Type B pancreatic cell (in vitro differentiated cells): ENCODE results near the gene CCND1. TPM values are rescaled to one million over a fixed set of nuclear protein-coding genes. Genes with fewer than 3 reads are reported as not detected.

Source experiments
- DNase-seq: peaks from one replicate; pipeline ENCODE4 v3.0.0; 2021; ENCODE audit warnings: mixed read lengths; ENCODE audit not compliant: unreplicated experiment; ENCODE audit errors: extremely low spot score
- H3K27ac Mint-ChIP-seq: 2 replicates; pipeline ENCODE4 v1.8.0; 2021; ENCODE audit warnings: mild to moderate bottlenecking, mixed read lengths
- H3K27me3 Mint-ChIP-seq: 2 replicates; pipeline ENCODE4 v1.8.0; 2021; ENCODE audit warnings: mixed read lengths
- H3K36me3 Mint-ChIP-seq: 2 replicates; pipeline ENCODE4 v1.8.0; 2021; ENCODE audit warnings: mixed read lengths
- H3K4me1 Mint-ChIP-seq: one replicate; pipeline ENCODE4 v1.8.0; 2021; ENCODE audit warnings: mixed read lengths; ENCODE audit not compliant: unreplicated experiment
- H3K4me3 Mint-ChIP-seq: 2 replicates; pipeline ENCODE4 v1.8.0; 2021; ENCODE audit warnings: mild to moderate bottlenecking, mixed read lengths
- H3K9me3 Mint-ChIP-seq: 2 replicates; pipeline ENCODE4 v1.8.0; 2021; ENCODE audit warnings: mixed read lengths
- total RNA-seq: library from RNA; stranded (reverse); gene quantifications from 2 replicates; pipeline ENCODE4 v1.2.1, GENCODE V29; 2021; ENCODE audit warnings: low replicate concordance
- TF ChIP-seq, protein P1 (sequence below): fragments of 200-600 bp; sonication (generic); conservative IDR thresholded peaks from 2 replicates; pipeline ENCODE4 v1.5.0; 2021; ENCODE audit warnings: antibody characterized with exemption, mild to moderate bottlenecking

Gene CCND1
- total RNA-seq, 1 donor from 2014 or later, result 299 TPM

DNA sequence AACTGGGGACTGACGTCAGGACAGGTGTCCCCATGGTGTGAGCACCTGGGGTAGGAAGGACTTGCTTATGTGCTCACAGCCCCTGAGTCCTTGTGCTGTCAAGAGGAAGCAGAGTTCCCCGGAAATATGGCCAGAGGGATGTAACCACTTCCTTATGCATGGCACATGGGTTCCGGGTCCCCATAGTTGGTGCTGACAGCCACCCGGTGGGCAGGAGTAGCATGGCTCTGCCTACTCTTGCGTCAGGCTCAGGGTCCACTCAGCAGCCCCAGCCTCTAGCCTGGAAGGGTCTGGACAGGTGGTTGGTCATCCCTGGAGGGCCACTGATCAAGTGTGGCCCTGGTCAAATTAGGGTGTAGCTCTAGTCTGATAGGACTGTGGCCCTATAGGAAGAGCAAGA lies 42.8 kb upstream of the CCND1 start:
- no peak for DNase-seq
- Mint-ChIP-seq H3K4me3 (no peak overlapping the region), H3K4me1 (peaks cover 16% of the 10 kb centered on the region), H3K27me3 (no peaks in the 10 kb centered on the region), H3K36me3 (no peaks in the 10 kb centered on the region), H3K9me3 (no peaks in the 10 kb centered on the region), H3K27ac (no peak overlapping the region)
- TF ChIP-seq, protein P1, sequence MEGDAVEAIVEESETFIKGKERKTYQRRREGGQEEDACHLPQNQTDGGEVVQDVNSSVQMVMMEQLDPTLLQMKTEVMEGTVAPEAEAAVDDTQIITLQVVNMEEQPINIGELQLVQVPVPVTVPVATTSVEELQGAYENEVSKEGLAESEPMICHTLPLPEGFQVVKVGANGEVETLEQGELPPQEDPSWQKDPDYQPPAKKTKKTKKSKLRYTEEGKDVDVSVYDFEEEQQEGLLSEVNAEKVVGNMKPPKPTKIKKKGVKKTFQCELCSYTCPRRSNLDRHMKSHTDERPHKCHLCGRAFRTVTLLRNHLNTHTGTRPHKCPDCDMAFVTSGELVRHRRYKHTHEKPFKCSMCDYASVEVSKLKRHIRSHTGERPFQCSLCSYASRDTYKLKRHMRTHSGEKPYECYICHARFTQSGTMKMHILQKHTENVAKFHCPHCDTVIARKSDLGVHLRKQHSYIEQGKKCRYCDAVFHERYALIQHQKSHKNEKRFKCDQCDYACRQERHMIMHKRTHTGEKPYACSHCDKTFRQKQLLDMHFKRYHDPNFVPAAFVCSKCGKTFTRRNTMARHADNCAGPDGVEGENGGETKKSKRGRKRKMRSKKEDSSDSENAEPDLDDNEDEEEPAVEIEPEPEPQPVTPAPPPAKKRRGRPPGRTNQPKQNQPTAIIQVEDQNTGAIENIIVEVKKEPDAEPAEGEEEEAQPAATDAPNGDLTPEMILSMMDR, result peak; percentile 31

DNA sequence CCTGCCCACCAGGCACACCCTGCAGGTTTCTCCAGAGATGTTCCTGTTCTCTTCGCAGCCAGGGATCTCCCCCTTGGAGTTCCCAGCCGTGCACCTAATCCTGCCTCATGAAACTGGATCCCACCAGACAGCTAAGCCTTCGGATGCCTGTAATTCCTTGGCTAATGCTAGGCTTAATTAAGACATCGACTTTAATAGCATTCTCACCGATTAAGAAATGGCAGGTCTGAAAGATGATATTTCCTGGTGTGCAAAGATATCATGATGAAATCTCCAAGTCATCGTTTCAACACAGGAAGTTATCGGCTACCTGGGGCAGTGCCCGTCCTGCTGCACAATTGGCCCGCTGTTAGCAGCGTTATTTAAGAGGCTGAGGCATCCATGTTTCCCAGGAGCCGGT lies 41.5 kb upstream of the CCND1 start:
- Mint-ChIP-seq H3K4me3 (no peak overlapping the region), H3K36me3 (no peaks in the 10 kb centered on the region), H3K4me1 (peaks cover 25% of the 10 kb centered on the region), H3K9me3 (no peaks in the 10 kb centered on the region), H3K27ac (no peak overlapping the region), H3K27me3 (peaks cover 10% of the 10 kb centered on the region)
- DNase-seq, result no peak
- TF ChIP-seq, protein P1, result no peak

DNA sequence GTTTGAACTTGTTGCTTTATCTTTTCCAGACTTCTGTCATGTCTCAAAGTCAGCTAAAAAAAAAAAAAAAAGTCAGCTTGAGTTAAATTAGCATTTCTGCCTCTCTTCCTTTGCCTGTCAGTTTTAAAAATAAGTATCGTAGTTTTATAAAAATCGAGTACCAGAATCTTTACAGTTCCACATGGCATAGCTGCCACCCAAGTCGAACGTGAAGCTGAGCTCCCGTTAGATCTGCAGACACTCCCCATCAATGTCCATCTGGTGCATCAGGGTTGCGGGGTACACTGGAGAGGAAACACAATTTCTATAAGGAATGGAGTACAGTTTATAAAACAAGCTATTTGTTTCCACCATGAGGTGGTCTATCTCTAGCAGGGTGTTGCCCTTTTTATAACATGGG lies 41.0 kb upstream of the CCND1 start:
- Mint-ChIP-seq H3K9me3 (no peaks in the 10 kb centered on the region), H3K36me3 (no peaks in the 10 kb centered on the region), H3K4me1 (peaks cover 25% of the 10 kb centered on the region), H3K27me3 (peaks cover 11% of the 10 kb centered on the region), H3K4me3 (no peak overlapping the region), H3K27ac (no peak overlapping the region)
- TF ChIP-seq, protein P1, result no peak
- DNase-seq, result no peak

GRCh38 chr11:69601011-69601975 lies 39.7 kb upstream of the CCND1 start:
- no peak for DNase-seq
- Mint-ChIP-seq H3K9me3 (no peaks in the 10 kb centered on the region), H3K4me3 (no peak overlapping the region), H3K27me3 (peaks cover 17% of the 10 kb centered on the region), H3K4me1 (peaks cover 25% of the 10 kb centered on the region), H3K27ac (no peak overlapping the region), H3K36me3 (no peaks in the 10 kb centered on the region)
- TF ChIP-seq, protein P1, result no peak

DNA sequence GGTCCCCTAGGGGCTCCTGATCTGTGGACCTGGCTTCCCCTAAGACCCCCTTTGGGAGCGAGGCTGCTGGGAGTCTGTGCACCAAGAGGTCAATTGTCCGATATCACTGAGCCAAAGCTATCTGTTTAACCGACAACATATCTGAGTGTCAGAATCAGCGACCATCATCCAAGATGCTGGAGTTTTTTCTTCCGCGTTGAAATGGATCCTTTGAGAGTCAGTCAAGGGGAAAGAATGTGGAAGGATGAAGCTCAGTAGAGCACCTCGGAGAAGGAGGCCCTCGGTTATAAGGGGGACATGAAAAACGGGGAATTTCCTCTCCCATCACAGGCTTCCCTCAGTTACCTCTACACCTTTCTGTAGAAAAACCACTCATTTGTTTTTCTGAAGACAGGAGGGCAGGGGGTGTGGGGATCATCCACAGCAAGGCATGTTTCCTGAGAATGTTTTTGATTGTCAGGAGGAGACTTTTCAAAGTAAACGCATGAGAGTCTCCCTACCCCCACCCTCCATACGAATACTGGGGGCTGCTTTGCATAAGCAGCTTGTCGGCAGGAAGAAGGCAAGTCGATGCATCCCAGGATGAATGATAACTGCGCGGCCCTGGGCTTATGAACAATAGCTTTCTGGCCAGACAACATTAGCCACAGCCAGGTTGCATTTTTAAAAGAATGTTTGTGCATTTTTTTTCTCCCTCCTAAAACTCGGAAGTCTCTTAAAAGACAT lies 37.7 kb upstream of the CCND1 start:
- H3K4me3 Mint-ChIP-seq, result peak overlapping the region; percentile 62
- TF ChIP-seq, protein P1, result no peak
- H3K27ac Mint-ChIP-seq, result no peak overlapping the region
- H3K36me3 Mint-ChIP-seq, result no peaks in the 10 kb centered on the region
- H3K9me3 Mint-ChIP-seq, result peaks cover 2% of the 10 kb centered on the region
- no peak for DNase-seq
- peaks cover 25% of the 10 kb centered on the region for H3K4me1 Mint-ChIP-seq
- H3K27me3 Mint-ChIP-seq, result peaks cover 17% of the 10 kb centered on the region
